IPS-18a (cell line): ENCODE measurements around the gene TBC1D10B.
"Not testable (repeated sequence)": the region's sequence is repeated elsewhere in the genome, so short reads cannot be mapped to it uniquely, and the experiment has no call there.

Experiments used
- H3K27ac ChIP-seq: one replicate; pipeline ENCODE4 v1.5.1; 2013; ENCODE audit warnings: low read length
- H3K27me3 ChIP-seq: one replicate; pipeline ENCODE4 v1.6.1; 2013; ENCODE audit warnings: mild to moderate bottlenecking, low read length; ENCODE audit not compliant: control insufficient read depth, insufficient read depth
- H3K36me3 ChIP-seq: one replicate; pipeline ENCODE4 v1.6.1; 2013; ENCODE audit warnings: low read depth, low read length; ENCODE audit not compliant: control insufficient read depth
- H3K4me1 ChIP-seq: one replicate; pipeline ENCODE4 v1.6.1; 2013; ENCODE audit warnings: low read depth, low read length; ENCODE audit not compliant: control insufficient read depth
- H3K4me3 ChIP-seq: one replicate; pipeline ENCODE4 v1.5.1; 2013; ENCODE audit warnings: low read length
- H3K9ac ChIP-seq: one replicate; pipeline ENCODE4 v1.6.1; 2013; ENCODE audit warnings: mild to moderate bottlenecking, low read length, moderate library complexity
- H3K9me3 ChIP-seq: one replicate; pipeline ENCODE4 v1.6.1; 2013; ENCODE audit warnings: low read depth, low read length; ENCODE audit not compliant: control insufficient read depth

Gene TBC1D10B

DNA sequence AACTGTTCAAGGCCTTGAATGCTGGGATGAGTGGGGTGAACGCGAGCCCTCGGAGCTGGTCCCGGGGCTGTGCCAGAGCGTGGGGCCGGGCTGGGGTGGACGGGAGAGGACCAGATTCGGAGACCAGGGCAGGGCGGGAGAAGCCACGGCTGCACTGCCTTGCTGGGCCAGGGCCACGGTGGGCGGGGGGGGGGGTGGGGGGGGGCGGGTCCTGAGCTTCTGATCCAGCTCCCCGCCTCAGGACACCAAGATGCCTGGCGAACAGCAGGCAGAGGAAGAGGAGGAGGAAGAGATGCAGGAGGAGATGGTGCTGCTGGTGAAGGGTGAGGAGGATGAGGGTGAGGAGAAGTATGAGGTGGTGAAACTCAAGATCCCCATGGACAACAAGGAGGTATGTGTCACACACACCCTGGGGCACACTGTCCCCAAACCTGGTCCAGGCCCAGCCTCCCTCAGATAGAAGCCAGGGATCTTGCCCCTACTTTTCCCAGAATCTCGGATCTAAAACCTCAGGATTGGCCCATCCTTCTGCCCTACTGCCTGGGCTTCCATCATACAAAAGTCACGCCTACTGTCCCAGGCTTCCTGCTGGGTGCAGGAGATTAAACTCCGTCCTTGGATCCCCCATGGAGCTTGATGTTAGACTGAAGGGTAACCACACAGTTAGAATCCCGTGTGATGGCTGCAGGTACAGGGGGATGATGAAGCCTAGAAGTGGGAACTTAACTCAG lies 37.7 kb upstream of the TBC1D10B start:
- no peak overlapping the region for H3K27ac ChIP-seq
- H3K9me3 ChIP-seq = no peaks in the 10 kb centered on the region
- peak overlapping the region; percentile 56 for H3K4me3 ChIP-seq
- H3K4me1 ChIP-seq = peaks cover 3% of the 10 kb centered on the region
- H3K36me3 ChIP-seq = peaks cover 9% of the 10 kb centered on the region
- peak overlapping the region; percentile 63 for H3K9ac ChIP-seq
- no peaks in the 10 kb centered on the region for H3K27me3 ChIP-seq

DNA sequence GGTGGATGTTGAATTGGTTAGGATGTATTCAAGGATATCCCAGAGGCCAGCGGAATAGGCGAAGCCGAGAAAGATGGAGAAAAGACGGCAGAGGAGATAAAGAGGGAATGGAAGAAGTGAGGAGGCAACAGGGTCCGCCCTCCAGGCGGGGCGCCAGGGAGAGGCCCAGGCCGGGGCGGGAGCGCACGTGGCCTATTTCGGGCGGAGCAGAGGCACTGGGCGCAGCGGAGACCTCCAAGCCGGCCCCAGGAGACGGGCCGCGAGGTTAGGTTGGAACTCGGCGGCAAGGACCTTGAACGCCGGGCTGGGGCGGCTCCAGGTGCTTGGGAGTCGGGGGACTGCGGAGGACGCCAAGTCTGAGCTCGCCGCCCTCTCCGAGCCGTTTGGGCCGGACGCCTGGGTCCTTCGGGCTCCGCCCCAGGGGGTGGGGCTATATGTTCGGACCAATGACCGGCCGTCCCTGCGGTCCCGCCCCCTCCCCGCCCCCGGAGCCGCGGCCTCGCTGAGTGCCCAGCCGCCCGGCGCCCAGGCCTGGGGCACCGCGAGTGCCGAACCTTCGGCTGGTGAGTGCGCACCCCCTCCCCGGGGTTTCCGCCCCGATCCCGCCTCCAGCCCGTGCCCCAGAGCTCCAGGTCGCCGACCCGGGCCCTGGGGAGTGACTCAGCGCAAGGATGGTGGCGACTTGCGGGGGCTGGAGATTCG lies 37.0 kb upstream of the TBC1D10B start, which contains the start of gene ZNF771:
Gene ZNF771, plus strand, starts transcription at position 505 of the 702 bp plus-strand sequence. CDS start 448 bp downstream, outside the sequence.
- Histone ChIP-seq H3K9ac (peak within 1 kb of the TSS; percentile 63), H3K9me3 (no peaks in the 10 kb centered on the region), H3K4me1 (peaks cover 3% of the 10 kb centered on the region), H3K27me3 (no peaks in the 10 kb centered on the region), H3K4me3 (peak within 1 kb of the TSS; percentile 56), H3K27ac (peak within 1 kb of the TSS; percentile 3), H3K36me3 (peaks cover 5% of the 10 kb centered on the region)

DNA sequence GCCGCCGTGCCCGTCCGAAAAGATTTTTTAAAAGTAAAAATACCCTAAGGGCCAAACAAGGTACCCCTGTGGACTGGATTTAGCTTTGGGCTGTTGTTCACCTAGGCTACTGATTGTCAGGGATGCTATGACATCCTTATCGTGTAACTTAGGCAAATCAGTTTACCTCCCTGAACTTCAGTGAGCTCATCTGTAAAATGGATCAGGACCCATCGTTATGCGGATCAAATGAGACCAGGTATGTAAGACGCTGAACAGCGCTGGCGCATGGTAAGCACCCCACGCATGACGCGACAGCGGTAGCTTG lies 36.5 kb upstream of the TBC1D10B start:
- Histone ChIP-seq H3K36me3 (peaks cover 5% of the 10 kb centered on the region), H3K4me1 (peaks cover 3% of the 10 kb centered on the region), H3K4me3 (peak overlapping the region; percentile 56), H3K9ac (peak overlapping the region; percentile 63), H3K27me3 (no peaks in the 10 kb centered on the region), H3K9me3 (no peaks in the 10 kb centered on the region), H3K27ac (peak overlapping the region; percentile 3)

DNA sequence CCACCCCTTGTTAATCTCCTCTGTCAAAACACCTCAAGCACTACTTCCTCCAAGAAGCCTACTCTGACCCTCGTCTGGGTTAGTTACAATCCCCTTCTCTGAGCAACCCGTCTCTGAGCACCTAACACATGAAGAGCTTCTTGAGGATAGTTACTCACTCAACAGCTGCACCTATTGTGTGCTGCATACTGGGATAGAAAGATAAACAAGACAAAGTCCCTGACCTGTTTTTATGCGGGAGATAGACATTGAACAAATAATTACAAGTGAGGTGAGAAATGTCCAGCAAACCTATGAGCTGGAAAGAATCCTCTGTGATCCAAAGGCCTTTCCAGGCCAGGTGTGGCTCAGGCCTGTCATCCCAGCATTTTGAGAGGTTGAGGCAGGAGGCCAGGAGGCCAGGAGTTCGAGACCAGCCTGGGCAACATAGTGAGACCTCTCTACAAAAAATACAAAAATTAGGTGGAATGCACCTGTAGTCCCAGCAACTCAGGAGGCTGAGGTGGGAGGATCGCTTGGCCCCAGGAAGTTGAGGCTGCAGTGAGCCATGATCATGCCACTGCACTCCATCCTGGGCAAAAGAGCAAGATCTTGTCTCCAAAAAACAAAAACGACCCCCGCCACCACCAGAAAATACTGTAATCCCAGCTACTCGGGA lies 31.6 kb upstream of the TBC1D10B start:
- H3K36me3 ChIP-seq = peaks cover 20% of the 10 kb centered on the region
- H3K27me3 ChIP-seq = no peaks in the 10 kb centered on the region
- no peaks in the 10 kb centered on the region for H3K9me3 ChIP-seq
- H3K9ac ChIP-seq = no peak overlapping the region
- H3K27ac ChIP-seq = no peak overlapping the region
- no peak overlapping the region for H3K4me3 ChIP-seq
- H3K4me1 ChIP-seq = peaks cover 6% of the 10 kb centered on the region

DNA sequence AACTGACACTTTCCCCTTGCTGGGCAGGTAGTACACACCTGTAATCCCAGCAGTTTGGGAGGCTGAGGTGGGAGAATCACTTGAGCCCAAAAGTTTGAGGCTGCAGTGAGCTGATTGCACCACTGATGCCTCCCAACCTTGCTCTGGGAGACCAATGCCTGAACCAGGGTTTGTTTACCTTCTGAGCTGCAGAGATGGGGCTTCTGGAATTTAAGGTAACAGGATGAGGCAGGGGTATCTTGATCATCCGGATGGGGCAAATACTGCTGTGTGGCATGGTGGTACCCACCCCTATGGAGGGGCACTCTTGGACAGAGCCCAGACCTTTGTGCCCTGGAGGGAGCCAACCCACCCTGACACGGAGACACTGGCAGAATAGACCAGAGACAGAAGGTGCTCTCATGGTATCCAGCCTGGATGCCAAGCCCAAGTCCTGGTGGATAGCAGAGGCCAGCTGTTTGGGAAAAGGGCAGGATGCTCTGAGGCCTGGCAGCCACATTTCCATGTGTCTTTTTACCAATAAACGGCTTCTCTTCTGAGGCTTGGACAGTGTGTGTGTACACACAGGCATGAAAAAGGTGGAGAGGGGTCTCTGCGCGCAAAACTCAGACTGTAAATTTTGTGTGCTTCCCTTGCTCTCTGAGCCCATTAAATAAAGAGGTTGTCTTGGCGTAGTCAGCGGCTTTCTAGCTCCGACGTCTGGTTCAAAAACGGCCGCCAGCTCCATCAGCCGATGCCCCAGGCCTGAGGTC lies 29.3 kb upstream of the TBC1D10B start:
- Histone ChIP-seq H3K9ac (peak overlapping the region; percentile 85), H3K36me3 (peaks cover 21% of the 10 kb centered on the region), H3K27ac (peak overlapping the region; percentile 72), H3K4me3 (peak overlapping the region; percentile 65), H3K4me1 (peaks cover 6% of the 10 kb centered on the region), H3K27me3 (no peaks in the 10 kb centered on the region), H3K9me3 (no peaks in the 10 kb centered on the region)

DNA sequence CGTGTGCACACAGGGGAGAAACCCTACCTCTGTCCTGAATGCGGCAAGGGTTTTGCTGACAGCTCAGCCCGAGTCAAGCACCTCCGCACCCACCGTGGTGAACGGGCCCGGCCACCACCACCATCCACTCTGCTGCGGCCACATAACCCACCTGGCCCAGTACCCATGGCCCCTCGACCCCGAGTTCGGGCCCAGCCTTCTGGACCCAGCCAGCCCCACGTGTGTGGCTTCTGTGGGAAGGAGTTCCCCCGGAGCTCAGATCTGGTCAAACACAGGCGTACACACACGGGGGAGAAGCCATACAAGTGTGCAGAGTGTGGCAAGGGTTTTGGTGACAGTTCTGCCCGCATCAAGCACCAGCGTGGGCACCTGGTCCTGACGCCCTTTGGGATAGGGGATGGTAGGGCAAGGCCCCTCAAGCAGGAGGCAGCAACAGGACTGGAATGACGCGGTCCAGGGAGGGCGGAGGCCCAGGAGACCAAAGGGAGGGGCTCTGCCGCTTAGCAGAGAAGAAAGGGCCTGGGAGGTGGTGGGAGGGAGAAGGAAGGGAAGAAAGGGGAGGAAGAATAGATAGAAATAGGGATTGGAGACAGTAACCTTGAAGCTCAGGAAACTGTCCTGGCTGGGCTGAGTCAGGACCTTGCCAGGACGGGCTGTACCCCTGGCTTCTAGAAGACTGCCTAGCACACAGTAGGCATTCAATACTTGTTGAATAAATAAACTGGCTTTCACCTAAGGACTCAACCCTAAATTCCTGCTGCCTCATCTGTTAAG lies 28.6 kb upstream of the TBC1D10B start:
- peaks cover 12% of the 10 kb centered on the region for H3K4me1 ChIP-seq
- H3K36me3 ChIP-seq = peaks cover 21% of the 10 kb centered on the region
- no peak overlapping the region for H3K9ac ChIP-seq
- H3K27ac ChIP-seq = no peak overlapping the region
- no peaks in the 10 kb centered on the region for H3K27me3 ChIP-seq
- no peaks in the 10 kb centered on the region for H3K9me3 ChIP-seq
- no peak overlapping the region for H3K4me3 ChIP-seq

DNA sequence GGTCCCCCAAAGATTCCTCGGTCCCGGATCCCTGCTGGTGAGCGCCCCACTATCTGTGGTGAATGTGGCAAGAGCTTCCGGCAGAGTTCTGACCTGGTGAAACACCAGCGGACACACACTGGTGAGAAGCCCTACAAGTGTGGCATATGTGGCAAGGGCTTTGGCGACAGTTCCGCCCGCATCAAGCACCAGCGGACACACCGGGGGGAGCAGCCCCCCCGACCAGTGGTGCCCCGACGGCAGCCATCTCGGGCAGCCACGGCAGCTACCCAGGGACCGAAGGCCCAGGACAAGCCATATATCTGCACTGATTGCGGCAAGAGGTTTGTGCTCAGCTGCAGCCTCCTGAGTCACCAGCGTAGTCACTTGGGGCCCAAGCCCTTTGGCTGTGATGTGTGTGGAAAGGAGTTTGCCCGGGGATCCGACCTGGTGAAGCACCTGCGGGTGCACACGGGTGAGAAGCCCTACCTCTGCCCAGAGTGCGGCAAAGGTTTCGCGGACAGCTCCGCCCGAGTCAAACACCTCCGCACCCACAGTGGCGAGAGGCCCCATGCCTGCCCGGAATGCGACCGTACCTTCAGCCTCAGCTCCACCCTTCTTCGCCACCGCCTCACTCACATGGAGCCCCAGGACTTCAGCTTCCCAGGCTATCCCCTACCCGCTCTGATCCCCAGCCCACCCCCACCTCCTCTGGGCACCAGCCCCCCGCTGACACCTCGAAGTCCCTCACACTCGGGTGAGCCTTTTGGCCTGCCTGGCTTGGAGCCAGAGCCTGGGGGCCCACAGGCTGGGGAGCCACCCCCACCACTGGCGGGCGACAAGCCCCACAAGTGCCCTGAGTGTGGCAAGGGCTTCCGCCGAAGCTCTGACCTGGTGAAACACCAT lies 27.7 kb upstream of the TBC1D10B start:
- Histone ChIP-seq H3K27ac (no peak overlapping the region), H3K9me3 (no peaks in the 10 kb centered on the region), H3K4me1 (peaks cover 12% of the 10 kb centered on the region), H3K4me3 (no peak overlapping the region), H3K27me3 (no peaks in the 10 kb centered on the region), H3K9ac (no peak overlapping the region), H3K36me3 (peaks cover 21% of the 10 kb centered on the region)

DNA sequence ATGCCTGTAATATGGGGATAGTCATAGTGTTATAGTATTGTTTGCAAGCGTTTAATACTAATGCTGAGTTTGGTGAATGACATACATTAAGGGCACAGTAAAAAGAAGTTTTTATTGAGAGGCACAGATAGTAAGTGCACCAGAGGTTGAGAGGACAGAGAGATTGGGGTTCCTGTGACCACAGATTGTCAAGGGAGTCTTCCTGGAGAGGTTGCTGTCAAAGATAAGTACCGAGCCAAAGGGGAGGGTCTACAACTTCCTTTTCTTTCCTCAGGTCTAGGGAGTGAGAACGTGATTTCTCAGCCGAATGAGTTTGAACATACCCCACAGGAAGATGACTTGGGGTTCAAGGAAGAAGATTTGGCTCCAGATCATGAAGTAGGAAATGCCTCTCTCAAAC lies 26.8 kb upstream of the TBC1D10B start:
- peak overlapping the region; percentile 90 for H3K4me3 ChIP-seq
- H3K27ac ChIP-seq = no peak overlapping the region
- H3K4me1 ChIP-seq = peaks cover 12% of the 10 kb centered on the region
- peak overlapping the region; percentile 5 for H3K9ac ChIP-seq
- no peaks in the 10 kb centered on the region for H3K27me3 ChIP-seq
- no peaks in the 10 kb centered on the region for H3K9me3 ChIP-seq
- H3K36me3 ChIP-seq = peaks cover 21% of the 10 kb centered on the region

DNA sequence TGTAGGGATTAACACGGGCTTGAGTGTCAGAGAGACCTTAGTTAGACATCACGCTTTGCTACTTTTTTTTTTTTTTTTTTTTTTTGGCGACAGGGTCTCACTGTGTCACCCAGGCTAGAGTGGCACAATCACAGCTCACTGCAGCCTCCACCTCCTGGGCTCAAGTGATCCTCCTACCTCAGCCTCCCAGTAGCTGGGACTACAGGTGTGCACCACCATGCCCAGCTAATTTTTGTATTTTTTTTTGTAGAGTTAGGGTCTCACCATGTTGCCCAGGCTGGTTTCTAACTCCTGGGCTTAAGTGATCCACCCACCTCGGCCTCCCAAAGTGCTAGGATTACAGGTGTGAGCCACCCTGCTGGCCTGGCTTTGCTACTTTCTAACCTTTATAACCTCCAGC lies 26.3 kb upstream of the TBC1D10B start:
- Histone ChIP-seq H3K4me1 (peaks cover 12% of the 10 kb centered on the region), H3K36me3 (peaks cover 21% of the 10 kb centered on the region), H3K9ac (peak overlapping the region; percentile 99), H3K4me3 (peak overlapping the region; percentile 90)
- not testable (repeated sequence) for H3K27me3 ChIP-seq, H3K27ac ChIP-seq, H3K9me3 ChIP-seq

DNA sequence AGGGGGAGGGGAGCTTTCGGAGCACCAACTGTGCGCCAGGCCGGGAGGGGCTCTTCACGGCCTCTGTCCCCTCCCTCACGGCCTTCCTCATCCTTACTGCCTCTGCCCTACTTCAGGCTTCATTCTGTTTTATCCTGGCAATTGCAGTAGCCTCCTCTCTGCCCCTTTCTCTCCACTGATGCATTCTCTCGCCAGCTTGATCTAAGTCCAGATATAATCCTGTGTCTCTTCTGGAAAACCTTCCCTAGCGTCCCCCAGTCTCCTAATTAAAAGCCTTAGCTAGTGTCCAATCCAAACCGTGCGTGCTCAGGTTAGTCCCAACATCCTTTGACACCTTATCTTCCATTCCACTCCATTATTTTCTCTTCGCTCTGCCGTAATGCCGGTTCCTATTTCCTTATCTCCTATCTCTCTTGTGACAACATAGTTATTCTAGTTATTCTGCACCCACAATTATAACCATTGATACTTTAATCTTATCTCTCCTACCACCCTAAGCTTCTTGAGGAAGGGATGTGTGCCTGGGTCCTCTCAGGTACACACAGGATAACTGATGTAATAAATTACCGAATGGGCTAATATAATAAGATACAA lies 25.8 kb upstream of the TBC1D10B start:
- Histone ChIP-seq H3K27me3 (no peaks in the 10 kb centered on the region), H3K36me3 (peaks cover 21% of the 10 kb centered on the region), H3K9ac (peak overlapping the region; percentile 99), H3K4me3 (peak overlapping the region; percentile 90), H3K27ac (peak overlapping the region; percentile 46), H3K4me1 (peaks cover 12% of the 10 kb centered on the region), H3K9me3 (no peaks in the 10 kb centered on the region)
